Measurements from ENCODE around the gene PPP4R2.
A peak's percentile ranks its signal among the peaks of the same experiment; 100 is the strongest.
"Not testable (repeated sequence)": the region's sequence is repeated elsewhere in the genome, so short reads cannot be mapped to it uniquely, and the experiment has no call there.

PPP4R2 gene

DNA sequence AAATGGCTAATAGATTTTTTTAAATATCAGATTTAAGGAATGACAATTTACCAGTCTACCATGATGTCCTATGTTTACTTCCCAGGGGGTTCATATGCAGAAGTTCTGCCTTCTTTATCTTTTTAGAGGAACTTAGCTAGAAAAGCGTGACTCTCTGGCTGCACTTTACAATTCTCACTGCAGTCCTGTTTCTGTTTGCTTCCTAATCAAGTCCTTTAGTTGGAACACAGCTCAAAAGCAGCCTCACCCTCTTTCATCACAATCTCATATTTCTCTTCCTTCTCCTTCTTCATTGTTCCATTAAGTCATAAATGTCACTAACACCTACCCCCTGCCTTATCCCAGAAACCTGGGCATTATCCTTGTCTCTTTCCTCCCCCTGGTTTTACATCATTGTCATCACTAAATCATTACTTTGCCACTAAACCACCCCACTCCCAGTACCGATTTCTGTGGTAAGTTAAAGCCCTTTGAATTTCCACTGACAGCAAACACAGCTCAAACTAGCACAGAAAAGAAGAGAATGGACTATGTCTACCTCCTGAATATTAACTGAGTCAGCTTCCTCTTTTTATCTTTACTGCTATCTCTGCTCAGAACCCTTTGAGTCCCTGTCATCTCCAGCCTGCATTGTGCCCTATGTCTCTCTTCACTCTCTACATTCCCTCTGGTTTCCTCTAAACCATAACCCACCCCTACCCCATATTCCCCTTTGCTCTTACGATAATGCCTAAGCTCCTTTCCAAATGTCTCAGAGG is 13.8 kb upstream of the PPP4R2 start:
- DNase-seq, result no peak

DNA sequence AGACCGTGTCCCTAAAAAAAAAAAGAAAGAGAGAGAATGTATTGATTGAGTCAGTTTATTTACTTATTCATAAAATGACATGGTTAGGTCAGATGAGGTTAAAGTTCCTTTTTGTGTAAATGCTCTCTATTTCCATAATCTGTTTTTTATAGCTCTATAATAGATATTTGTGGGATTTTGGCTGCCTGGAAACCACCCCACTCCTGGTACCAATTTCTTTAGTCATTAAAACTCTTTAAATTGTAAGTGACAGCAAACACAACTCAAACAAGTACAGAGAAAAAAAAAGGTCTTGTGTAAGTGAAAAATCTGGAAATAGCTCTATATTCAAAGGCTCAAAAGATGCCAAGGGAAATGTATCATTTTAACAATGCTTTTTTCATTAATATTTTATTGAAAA is 11.0 kb upstream of the PPP4R2 start:
- DNase-seq, result no peak

DNA sequence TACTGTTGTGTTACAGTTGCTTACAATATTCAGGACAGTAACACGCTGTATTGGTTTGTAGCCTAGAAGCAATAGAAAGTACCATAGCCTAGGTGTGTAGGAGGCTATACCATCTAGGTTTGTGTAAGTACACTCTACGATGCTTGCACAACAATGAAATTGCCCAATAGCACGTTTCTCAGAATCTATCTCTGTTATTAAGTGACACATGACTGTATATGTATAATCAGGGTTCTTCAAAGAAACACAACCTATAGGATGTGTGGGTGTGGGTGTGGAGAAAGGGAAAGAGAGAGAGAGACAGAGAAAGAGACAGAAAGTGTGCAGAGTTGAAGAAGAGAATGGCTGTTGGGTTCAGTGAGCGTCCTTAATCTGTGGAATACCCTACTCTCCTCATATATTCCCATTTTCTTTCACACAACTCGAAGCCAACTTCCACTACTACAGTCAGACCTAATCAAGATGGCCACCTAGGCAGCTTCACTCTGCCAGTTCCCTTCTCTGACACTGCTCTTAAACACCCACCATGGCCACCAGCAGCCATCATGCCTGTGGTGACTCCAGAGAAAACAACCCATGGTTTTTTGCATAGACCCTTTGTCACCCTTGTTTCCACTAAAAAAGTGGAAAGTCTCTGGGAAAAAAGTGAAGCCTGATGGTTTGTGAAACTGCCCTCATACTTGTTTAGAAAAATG is 5.8 kb upstream of the PPP4R2 start:
- no peak for DNase-seq

DNA sequence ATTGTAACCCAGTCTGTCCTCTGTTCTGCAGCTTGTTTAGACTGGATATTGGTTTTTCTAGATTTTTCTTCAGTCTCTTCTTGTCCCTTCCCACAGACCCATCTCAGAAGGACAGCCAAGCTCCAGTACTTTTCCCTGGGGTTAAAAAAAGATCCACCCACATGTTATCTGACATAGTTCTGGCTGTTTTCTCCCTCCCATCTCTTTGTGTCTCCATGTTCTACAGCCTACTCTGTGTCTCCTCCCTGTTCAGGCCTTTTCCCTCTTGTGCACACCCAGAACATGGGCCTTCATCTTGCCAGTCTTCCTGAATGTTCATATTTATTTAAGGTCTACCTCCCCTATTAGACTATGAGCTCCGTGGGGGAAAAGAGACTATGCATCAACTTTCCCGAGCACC is 5.1 kb upstream of the PPP4R2 start:
- no peak for DNase-seq

DNA sequence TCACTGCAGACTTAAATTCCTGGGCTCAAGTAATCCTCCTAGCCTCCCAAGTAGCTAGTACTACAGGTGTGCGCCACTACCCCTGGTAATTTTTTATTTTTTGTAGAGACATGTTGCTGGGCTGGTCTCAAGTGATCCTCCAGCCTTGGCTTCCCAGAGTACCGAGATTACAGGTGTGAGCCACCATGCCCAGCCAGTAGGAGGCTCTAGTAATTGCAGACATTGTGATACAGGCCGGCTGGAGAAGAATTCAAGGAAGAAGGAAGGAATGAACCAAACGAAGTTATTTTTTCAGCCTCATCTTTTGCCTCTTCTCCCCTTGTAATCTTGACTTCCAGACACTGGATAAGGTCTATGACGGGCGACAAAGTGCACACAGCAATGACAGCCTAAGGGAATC is 3.2 kb upstream of the PPP4R2 start:
- no peak for DNase-seq

DNA sequence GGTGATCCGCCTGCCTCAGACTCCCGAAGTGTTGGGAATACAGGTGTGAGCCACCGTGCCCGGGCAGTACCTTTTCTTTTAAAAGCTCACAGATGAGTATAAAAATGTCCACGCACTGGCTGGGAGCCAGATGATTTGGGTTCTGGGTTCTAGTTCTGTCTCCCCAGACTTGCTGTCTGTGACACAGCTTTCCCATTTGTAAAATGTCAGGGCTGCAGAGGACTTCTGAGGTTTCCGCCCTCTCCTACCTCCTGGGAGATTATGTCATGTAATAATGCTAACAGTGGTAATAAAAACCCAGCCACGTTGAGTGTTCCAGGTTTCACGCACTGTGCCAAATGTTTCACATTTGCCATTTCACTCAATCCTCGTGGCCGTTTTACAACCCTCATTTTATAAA is 1.3 kb upstream of the PPP4R2 start:
- no peak for DNase-seq

DNA sequence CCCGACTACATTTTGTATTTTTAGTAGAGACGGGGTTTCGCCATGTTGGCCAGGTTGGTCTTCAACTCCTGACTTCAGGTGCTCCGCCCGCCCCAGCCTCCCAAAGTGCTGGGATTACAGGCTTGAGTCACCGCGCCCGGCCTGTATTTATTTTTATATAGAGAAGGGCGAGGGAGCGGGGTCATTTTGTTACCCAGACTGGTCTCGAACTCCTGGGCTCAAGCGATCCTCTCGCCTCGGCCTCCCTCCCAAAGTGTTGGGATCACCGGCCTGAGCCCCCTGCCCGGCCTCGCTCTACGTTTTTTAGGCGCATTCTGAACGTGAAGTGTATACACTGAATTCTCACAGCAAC is 514 bp upstream of the PPP4R2 start:
- DNase-seq, result no peak

DNA sequence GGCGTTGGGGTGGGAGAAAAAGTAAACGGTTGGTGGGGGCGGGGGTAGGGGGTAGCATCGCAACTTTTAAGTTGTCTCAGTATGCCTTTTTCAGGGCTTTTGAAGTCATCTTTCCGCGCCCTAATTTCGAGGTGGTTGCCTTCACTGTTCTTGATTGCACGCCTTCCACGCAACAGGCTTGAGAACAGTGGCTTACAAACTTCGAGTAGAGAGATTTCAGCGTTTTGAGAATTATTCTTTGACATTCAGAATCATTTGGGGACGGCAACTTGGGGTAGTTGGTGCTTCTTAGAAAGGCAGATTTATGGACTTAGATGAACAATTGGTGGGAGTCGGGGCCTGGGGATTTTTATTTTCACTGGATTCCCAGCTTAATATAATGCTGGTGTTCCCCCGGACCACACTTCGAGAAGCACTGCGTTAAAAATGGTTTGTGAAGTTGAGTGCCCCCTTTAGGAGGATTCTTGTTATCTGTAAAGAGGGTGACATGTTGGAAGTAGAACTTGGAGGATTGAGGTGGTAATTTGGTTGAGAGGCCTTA is 880 bp downstream of the PPP4R2 start:
- DNase-seq, result peak; percentile 1

DNA sequence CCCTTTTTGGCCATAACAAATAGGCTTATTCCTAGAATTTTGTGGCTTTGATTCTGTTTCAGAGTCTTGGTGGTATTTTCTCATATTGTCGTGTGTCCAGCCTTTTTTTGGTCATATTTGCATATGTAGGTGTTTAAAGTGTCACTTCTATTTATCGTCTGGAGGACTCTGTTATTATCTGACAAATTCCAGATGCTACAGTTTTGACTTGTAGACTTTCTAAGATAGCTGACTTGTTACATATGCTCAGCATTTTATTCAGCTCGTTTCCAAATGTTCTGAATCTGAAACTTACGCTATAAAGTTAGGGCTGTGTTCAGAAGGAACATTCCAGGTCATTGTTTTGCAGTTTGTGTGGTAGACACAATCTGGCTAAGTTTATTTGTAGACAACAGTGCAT is 1.9 kb downstream of the PPP4R2 start:
- no peak for DNase-seq

DNA sequence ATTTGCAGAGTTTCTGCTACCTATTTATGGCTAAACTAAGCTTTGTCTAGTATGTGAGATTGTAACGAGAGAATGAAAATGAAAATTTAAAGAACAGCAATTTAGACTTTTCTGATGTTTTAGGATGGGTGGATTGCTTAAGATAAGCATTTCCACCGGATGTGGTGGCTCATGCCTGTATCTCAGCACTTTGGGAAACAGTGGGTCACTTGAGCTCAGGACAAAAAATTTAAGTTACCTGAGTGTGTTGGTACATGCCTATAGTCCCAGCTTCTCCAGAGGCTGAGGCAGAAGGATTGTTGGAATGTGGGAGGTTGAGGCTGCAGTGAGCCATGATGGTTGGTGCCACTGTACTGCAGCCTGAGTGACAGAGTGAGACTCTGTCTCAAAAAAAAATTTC is 3.3 kb downstream of the PPP4R2 start:
- no peak for DNase-seq

DNA sequence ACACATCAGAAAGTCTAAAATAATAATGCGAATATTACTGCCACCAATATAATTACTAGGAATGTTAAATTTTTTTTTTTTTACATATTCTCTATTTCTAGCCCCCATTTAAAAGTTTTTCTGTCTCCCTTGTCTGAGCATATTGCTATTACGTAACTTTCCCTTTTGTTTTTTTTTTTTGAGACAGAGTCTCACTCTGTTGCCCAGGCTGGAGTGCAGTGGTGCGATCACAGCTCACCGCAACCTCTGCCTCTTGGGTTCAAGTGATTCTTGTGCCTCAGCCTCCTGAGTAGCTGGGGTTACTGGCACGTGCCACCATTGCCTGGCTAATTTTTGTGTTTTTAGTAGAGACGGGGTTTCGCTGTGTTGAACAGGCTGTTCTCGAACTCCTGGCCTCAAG is 6.4 kb downstream of the PPP4R2 start:
- not testable (repeated sequence) for DNase-seq

DNA sequence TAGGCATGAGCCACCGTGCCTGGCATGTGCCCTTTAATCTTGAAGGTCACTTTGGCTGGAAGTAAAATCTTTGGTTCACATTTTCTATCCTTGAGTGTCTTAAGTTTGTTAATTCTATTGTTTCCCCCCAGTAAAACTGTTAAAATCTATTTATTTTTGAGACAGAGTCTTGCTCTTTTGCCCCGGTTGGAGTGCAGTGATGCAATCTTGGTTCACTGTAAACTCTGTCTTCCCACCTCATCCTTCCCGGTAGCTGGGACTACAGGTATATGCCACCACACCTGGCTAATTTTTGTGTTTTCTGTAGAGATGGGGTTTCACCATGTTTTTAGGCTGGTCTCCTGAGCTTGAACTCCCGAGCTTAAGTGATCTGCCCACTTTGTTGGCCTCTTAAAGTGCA is 7.7 kb downstream of the PPP4R2 start:
- no peak for DNase-seq

DNA sequence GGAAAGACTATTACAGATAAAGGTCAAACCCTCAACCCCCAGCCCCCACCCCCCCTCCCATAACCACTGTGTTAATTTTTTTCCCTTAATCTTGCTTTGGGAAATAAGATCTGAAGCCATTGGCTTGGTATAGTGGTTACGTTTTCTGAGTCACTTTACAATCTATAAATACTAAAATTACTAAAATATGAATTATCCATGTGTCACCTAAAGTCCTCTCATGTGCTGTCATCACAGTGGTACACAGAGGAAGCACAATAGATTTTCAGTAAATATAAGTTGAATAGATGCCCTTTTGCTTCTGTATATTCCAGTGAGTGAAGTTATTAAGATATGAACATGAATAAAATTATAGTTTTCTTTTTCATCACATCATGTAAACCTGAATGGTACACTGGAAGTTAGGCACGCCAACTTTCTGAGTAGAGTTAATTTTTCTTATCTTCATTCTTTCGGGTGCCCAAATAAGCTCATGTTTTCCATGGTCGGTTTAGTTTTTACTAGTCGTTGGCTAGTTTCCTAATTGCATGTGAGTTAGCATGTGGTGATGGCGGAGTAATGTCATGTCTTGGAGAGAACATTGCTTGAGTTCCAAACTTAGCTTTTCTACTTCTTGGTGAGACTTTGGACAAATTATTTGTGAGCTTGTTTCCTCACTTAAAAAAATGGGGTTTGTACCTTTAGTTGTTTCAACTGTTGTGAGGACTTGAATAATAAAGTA is 11.5 kb downstream of the PPP4R2 start:
- no peak for DNase-seq

DNA sequence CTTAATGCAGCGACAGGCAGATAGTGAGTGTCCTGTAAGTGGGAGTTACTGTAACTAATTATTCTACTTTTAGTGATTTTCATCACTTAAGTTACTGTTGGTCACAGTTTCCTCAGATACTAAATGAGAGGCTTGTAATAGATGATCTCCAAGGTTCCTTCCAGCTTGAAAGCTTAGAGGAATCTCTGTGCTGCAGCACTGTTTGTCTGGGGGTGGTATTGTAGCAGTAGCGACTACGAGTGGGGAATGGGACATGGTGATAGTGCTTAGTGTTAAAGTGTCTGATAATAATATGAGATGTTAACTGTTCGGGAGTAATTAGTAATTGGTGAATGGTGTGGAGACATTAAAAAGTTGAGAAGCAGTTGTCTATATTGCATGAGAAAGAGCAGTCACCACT is 12.4 kb downstream of the PPP4R2 start:
- DNase-seq, result no peak

DNA sequence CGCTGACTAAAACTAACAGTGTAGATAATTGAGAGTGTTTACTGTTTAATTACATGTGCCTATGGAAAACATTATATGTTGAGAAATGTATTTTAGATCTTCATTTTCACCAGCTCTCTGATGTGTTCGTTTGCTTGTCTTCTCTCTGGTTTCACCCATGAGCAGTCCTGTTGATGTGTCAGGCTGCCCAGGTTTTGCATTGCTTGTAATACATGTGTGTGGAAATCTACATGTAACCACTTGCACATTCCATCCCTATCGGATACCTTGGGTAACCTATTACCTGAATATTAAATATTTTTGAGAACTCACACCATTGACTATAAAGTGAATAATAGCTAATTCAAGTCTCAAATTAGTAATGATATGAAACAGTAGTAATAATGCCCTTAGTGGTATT is 13.1 kb downstream of the PPP4R2 start:
- no peak for DNase-seq

DNA sequence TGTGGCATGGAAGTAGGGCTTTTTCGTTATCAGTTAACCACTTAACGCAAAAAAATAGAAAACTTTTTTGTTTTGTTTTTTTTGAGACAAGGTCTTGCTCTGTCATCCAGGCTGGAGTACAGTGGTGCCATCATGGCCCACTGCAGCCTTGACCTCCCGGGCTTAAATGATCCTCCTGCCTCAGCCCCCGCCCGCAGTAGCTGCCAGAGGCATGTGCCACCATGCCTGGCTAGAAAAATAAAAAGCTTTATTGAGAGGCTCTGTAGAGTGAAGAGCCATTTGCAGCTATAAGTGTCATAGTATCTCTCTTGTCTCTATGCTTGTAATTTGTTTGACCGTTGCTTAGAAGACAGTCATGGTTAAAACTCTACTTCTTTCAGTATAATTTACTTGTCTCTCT is 13.5 kb downstream of the PPP4R2 start:
- DNase-seq, result no peak

DNA sequence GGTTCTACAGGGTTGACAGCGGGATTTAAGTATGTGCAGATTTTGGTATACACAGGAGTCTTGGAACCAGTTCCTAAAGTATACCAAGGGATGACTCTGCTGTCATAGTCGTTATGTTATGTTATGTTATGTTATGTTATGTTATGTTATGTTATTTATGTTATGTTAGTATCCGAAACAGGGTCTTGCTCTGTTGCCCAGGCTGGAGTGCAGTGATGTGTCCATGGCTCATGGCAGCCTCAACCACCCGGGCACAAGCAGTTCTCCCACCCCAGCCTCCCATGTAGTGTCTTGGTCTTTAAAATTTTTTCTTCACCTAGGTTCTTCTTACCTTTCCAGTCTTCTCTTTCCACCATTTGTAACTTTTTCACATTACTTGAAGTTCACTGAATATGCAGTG is 21.7 kb downstream of the PPP4R2 start:
- no peak for DNase-seq

DNA sequence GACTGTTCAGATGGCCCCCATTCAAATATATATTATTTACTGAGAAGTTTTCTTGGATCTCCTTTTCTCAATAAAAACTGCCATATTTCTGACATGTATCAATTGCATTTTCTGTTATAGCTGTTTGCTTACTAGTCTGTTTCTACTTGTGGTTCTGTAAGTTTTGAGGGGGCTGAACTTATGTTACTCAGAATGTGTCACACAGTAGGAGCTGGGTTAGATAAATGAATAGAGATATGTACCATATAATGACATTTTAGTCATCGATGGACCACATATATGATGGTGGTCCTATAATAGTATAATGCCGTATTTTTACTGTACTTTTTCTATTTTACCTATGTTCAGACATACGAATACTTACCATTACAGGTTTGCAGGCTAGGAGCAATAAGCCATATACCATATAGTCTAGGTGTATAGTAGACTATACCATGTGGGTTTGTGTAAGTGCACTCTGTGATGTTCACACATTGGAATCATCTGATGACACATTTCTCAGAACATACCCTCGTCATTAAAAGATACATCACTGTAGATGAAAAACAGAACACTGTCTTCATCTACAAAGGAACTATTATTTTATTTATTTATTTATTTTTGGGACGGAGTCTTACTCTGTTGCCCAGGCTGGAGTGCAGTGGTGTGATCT is 22.3 kb downstream of the PPP4R2 start:
- no peak for DNase-seq

DNA sequence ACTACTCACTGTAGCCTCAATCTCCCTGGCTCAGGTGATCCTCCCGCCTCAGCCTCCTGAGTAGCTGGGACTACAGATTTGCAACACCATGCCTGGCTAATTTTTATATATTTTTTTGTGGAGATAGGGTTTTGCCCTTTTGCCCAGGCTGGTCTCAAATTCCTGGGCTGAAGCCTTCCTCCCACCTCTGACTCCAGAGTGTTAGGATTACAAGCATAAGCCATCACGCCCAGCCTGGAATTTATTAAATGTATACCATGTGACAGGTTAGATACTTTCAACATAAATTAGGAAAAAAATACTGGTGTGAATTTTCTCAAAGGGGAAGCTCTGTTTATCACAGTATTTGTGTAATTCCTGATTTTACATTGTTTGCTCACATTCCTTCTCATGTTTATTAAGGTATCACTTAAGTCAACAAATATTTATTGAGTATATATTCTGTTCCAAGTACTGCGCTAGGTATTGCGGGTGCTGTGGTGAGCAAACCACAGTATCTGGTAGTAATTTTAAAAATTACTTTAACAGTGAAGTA is 24.8 kb downstream of the PPP4R2 start:
- no peak for DNase-seq

DNA sequence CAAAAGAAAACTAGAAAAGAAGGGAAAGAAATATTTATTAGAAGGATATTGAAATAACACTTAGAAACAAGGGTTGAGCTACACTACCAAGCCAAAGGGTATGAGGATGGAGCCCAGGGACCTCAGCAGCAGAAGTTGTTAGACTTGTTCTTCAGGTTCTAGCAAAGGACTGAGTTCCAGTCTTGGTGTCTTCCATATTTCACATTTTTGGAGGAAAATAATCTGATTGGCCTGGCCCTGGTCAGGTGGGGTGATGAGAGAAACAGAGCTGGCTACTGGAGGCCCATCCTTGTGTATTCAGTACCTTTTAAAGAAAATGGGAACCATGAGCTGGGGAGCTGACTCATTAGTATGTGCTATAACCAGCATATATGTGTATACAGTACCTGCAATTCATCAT is 28.2 kb downstream of the PPP4R2 start:
- no peak for DNase-seq

DNA sequence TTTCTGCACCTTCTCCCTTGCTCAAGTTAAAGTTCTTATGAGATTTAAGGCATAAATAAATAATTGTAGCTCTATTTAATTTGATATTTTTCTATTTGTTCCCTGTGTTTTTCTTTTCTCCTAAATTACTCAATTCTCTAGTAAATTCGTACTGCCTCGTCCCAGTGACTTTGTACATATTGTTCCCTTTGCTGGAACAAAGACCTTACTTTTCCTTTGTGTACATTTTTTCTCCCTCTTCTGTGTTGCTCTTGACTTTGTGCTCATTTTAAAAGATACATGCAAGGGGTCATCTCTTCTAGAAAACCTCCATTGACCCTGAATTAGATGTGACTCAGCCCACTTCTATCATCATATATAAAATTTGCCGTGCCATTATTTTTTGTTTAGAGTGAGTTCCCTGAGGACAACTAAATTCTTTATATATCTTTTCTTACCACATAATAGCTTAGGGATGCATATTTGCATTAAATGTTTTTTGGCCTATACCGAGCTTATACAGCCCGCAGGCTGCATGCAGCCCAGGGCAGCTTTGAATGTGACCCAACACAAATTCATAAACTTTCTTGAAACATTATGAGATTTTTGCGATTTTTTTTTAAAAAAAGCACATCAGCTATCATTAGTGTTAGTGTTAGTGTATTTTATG is 29.6 kb downstream of the PPP4R2 start:
- DNase-seq, result no peak

DNA sequence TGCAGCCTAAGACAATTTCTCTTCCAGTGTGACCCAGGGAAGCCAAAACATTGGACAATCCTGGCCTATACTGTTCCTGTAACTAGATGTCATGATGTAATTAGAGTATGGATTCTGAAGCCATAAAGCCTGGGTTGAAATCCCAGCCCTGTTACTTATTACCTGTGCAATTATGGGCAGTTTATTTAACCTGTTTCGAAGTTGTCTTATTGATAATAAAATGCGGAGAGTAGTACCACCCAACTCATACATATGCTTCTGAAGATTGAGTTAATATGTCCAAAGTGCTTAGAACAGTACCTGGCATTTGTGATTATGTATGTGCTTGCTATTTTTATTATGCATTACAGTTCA is 30.1 kb downstream of the PPP4R2 start:
- no peak for DNase-seq

DNA sequence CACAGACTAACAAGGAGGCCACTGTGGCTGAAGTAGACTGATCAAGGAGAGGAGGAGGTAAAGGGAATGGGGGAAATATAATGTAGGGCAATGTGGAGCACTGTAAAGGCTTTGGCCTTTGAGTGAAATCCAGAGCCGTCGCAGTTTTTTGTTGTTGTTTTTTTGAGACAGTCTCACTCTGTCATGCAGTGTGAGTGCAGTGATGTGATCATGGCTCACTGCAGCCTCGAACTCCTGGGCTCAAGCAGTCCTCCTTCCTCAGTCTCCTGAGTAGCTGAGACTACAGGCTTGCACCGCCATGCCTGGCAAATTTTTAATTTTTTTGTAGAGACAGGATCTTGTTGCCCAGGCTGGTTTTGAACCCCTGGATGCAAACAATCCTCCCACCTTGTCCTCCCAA is 32.2 kb downstream of the PPP4R2 start:
- DNase-seq, result no peak

All from SHP77 treated with DMSO at 0.1 percent for 48 hours (cell line).